ENCODE data around the gene WDSUB1.

Gene WDSUB1

DNA sequence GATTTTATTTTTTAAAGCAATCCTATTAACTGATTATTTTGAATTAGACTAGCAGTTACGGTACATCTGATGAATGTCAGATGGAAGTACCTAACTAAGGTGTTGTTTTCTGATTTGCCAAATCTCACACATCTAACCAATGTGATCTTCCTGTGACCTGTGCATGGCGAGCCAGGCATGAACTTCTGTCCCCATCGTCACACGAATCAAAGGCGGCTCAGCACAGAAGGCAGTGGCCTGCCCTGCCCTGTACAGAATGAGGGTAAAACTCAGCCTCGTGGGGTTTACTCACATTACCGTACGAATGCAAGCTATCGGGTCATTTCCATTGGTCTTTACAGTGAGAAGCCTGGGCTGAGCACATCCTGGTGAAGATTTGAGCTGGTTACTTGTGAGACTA, 87.3 kb downstream of the WDSUB1 start:
- Histone ChIP-seq H3K9me3 (ENCODE audit: control insufficient read depth, low read length) (no peaks in the 10 kb centered on the region), H3K36me3 (ENCODE audit: control insufficient read depth, insufficient read depth, low read length) (no peaks in the 10 kb centered on the region), H3K27me3 (ENCODE audit: control insufficient read depth, insufficient read depth, low read length) (no peaks in the 10 kb centered on the region), H3K4me1 (ENCODE audit: control insufficient read depth, insufficient read depth, low read length) (no peaks in the 10 kb centered on the region), H3K4me3 (ENCODE audit: low read length) (no peak overlapping the region), H3K9ac (ENCODE audit: low read length) (no peak overlapping the region)

GRCh38 chr2:159196393-159196925, 90.0 kb downstream of the WDSUB1 start:
- Histone ChIP-seq H3K9ac (ENCODE audit: low read length) (no peak overlapping the region), H3K4me3 (ENCODE audit: low read length) (no peak overlapping the region), H3K9me3 (ENCODE audit: control insufficient read depth, low read length) (no peaks in the 10 kb centered on the region), H3K4me1 (ENCODE audit: control insufficient read depth, insufficient read depth, low read length) (no peaks in the 10 kb centered on the region), H3K36me3 (ENCODE audit: control insufficient read depth, insufficient read depth, low read length) (no peaks in the 10 kb centered on the region), H3K27me3 (ENCODE audit: control insufficient read depth, insufficient read depth, low read length) (no peaks in the 10 kb centered on the region)

- H3K9me3 ChIP-seq (ENCODE audit: control insufficient read depth, low read length): no peaks in the 10 kb centered on the region
- no peak overlapping the region for H3K9ac ChIP-seq (ENCODE audit: low read length)
- H3K4me1 ChIP-seq (ENCODE audit: control insufficient read depth, insufficient read depth, low read length): no peaks in the 10 kb centered on the region
- no peak overlapping the region for H3K4me3 ChIP-seq (ENCODE audit: low read length)
- no peaks in the 10 kb centered on the region for H3K27me3 ChIP-seq (ENCODE audit: control insufficient read depth, insufficient read depth, low read length)
- no peaks in the 10 kb centered on the region for H3K36me3 ChIP-seq (ENCODE audit: control insufficient read depth, insufficient read depth, low read length)
These were observed 90.8 kb downstream of the WDSUB1 start for GRCh38 chr2:159195697-159196096.

- Histone ChIP-seq H3K27me3 (ENCODE audit: control insufficient read depth, insufficient read depth, low read length) (no peaks in the 10 kb centered on the region), H3K4me3 (ENCODE audit: low read length) (no peak overlapping the region), H3K4me1 (ENCODE audit: control insufficient read depth, insufficient read depth, low read length) (no peaks in the 10 kb centered on the region), H3K9ac (ENCODE audit: low read length) (no peak overlapping the region), H3K36me3 (ENCODE audit: control insufficient read depth, insufficient read depth, low read length) (peaks cover under 1% of the 10 kb centered on the region), H3K9me3 (ENCODE audit: control insufficient read depth, low read length) (no peaks in the 10 kb centered on the region)
These were observed 92.3 kb downstream of the WDSUB1 start for GRCh38 chr2:159194241-159194640.

- no peaks in the 10 kb centered on the region for H3K4me1 ChIP-seq (ENCODE audit: control insufficient read depth, insufficient read depth, low read length)
- H3K4me3 ChIP-seq (ENCODE audit: low read length): no peak overlapping the region
- no peaks in the 10 kb centered on the region for H3K9me3 ChIP-seq (ENCODE audit: control insufficient read depth, low read length)
- no peaks in the 10 kb centered on the region for H3K27me3 ChIP-seq (ENCODE audit: control insufficient read depth, insufficient read depth, low read length)
- H3K9ac ChIP-seq (ENCODE audit: low read length): no peak overlapping the region
- H3K36me3 ChIP-seq (ENCODE audit: control insufficient read depth, insufficient read depth, low read length): peaks cover 5% of the 10 kb centered on the region
These were observed 92.7 kb downstream of the WDSUB1 start for GRCh38 chr2:159193791-159194190.

- Histone ChIP-seq H3K4me3 (ENCODE audit: low read length) (no peak overlapping the region), H3K4me1 (ENCODE audit: control insufficient read depth, insufficient read depth, low read length) (no peaks in the 10 kb centered on the region), H3K9ac (ENCODE audit: low read length) (no peak overlapping the region), H3K9me3 (ENCODE audit: control insufficient read depth, low read length) (no peaks in the 10 kb centered on the region), H3K27me3 (ENCODE audit: control insufficient read depth, insufficient read depth, low read length) (no peaks in the 10 kb centered on the region), H3K36me3 (ENCODE audit: control insufficient read depth, insufficient read depth, low read length) (peaks cover 5% of the 10 kb centered on the region)
These were observed 94.1 kb downstream of the WDSUB1 start for GRCh38 chr2:159192371-159192918.

DNA sequence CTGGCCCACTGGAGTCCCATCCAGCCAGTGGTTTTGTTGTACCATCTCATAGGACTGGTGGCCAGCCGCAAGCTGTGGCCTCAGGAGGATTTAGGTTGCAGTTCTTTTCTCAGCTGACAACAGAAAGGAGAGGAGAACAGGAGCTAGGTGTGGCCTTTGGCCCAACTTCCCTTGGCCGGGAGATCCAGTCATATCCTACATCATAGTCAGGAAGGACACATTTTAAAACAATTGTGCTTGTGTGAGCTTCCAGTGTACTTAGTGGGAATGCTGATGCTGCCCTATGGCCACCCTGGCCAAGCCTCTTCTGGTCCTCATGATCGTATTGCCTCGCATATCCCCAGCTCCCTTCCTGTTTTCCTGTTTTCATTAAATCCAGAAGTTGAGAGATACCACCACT, 98.1 kb downstream of the WDSUB1 start:
- no peaks in the 10 kb centered on the region for H3K27me3 ChIP-seq (ENCODE audit: control insufficient read depth, insufficient read depth, low read length)
- no peaks in the 10 kb centered on the region for H3K9me3 ChIP-seq (ENCODE audit: control insufficient read depth, low read length)
- no peaks in the 10 kb centered on the region for H3K4me1 ChIP-seq (ENCODE audit: control insufficient read depth, insufficient read depth, low read length)
- H3K36me3 ChIP-seq (ENCODE audit: control insufficient read depth, insufficient read depth, low read length): peaks cover 5% of the 10 kb centered on the region
- H3K9ac ChIP-seq (ENCODE audit: low read length): no peak overlapping the region
- no peak overlapping the region for H3K4me3 ChIP-seq (ENCODE audit: low read length)

GRCh38 chr2:159187106-159187505, 99.4 kb downstream of the WDSUB1 start:
- Histone ChIP-seq H3K9me3 (ENCODE audit: control insufficient read depth, low read length) (no peaks in the 10 kb centered on the region), H3K4me1 (ENCODE audit: control insufficient read depth, insufficient read depth, low read length) (no peaks in the 10 kb centered on the region), H3K36me3 (ENCODE audit: control insufficient read depth, insufficient read depth, low read length) (peaks cover 5% of the 10 kb centered on the region)

GRCh38 chr2:159186462-159186861, 100.0 kb downstream of the WDSUB1 start:
- Histone ChIP-seq H3K4me3 (ENCODE audit: low read length) (no peak overlapping the region), H3K4me1 (ENCODE audit: control insufficient read depth, insufficient read depth, low read length) (no peaks in the 10 kb centered on the region), H3K36me3 (ENCODE audit: control insufficient read depth, insufficient read depth, low read length) (peaks cover 5% of the 10 kb centered on the region)

More at GRCh38 chr2:159187106-159187505, 99.4 kb downstream of the WDSUB1 start:
- H3K4me3 ChIP-seq (ENCODE audit: low read length): no peak overlapping the region
- no peak overlapping the region for H3K9ac ChIP-seq (ENCODE audit: low read length)
- no peaks in the 10 kb centered on the region for H3K27me3 ChIP-seq (ENCODE audit: control insufficient read depth, insufficient read depth, low read length)

More at GRCh38 chr2:159186462-159186861, 100.0 kb downstream of the WDSUB1 start:
- Histone ChIP-seq H3K9ac (ENCODE audit: low read length) (no peak overlapping the region), H3K27me3 (ENCODE audit: control insufficient read depth, insufficient read depth, low read length) (no peaks in the 10 kb centered on the region), H3K9me3 (ENCODE audit: control insufficient read depth, low read length) (no peaks in the 10 kb centered on the region)

Measured in mucosa of stomach (tissue), 1 donor.